BJ (cell line): Measurements from ENCODE around the gene GPX4. TPM values are rescaled to one million over a fixed set of nuclear protein-coding genes. Genes with fewer than 3 reads are reported as not detected.
"Not testable (repeated sequence)": the region's sequence is repeated elsewhere in the genome, so short reads cannot be mapped to it uniquely, and the experiment has no call there.

Experiments
- CTCF ChIA-PET: fragments of 350-600 bp; formaldehyde crosslinking; extraction: SDS; loops from one replicate; lab custom pipeline; 2021; ENCODE audit warnings: antibody characterized with exemption, inconsistent platforms; lab: Yijun Ruan, JAX
- POLR2A ChIA-PET: fragments of 300-600 bp; sonication (Branson Sonifier 250); formaldehyde crosslinking; extraction: SDS; loops from one replicate; lab custom pipeline; 2021; ENCODE audit warnings: antibody characterized with exemption; lab: Charles Lee
- DNase-seq: peaks from one replicate; pipeline ENCODE4 v3.0.0-alpha.2; 2011; ENCODE audit warnings: low read depth
- H3K27me3 ChIP-seq: 2 replicates; pipeline ENCODE4 v1.6.0; 2011; ENCODE audit warnings: low read length; ENCODE audit not compliant: control insufficient read depth, insufficient read depth
- H3K36me3 ChIP-seq: 2 replicates; pipeline ENCODE4 v1.5.1; 2011; ENCODE audit warnings: low read length; ENCODE audit not compliant: control insufficient read depth, insufficient read depth
- H3K4me3 ChIP-seq: 2 replicates; pipeline ENCODE4 v1.5.1; 2011; ENCODE audit warnings: low read depth, mild to moderate bottlenecking, control low read depth, low read length
- polyA plus RNA-seq: library from polyadenylated mRNA; depleted of rRNA; stranded (reverse); fragments of >200 nt; gene quantifications from 2 replicates; pipeline ENCODE4 v1.2.3, GENCODE V29; 2011
- TF ChIP-seq, protein P1 (sequence below): IDR thresholded peaks from 2 replicates; pipeline ENCODE4 v1.5.1; 2011; ENCODE audit warnings: low read depth, mild to moderate bottlenecking, control low read depth, inconsistent platforms, low read length, moderate library complexity; ENCODE audit not compliant: insufficient read depth

GPX4 gene
- polyA plus RNA-seq, 1 experiment = 626 TPM

DNA sequence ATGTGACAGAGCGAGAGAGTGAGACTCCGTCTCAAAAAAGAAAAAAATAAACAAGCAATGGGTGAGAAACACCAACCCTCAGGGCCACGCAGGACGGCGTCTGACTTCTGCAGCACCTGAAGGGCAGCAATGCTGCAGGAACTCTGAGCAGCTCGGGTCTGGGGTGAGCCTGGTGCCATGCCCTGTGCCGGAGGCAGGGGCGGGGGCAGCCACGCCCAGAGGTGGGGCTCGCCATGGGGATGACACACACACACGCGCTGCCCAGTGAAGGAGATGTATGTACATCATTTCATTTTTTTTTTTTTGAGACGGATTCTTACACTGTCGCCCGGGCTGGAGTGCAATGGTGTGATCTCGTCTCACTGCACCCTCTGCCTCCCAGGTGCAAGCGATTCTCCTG, 24.3 kb downstream of the GPX4 start:
- POLR2A ChIA-PET = no interaction called here
- no peak overlapping the region for H3K4me3 ChIP-seq
- peaks cover 45% of the 10 kb centered on the region for H3K36me3 ChIP-seq
- no peaks in the 10 kb centered on the region for H3K27me3 ChIP-seq
- TF ChIP-seq, protein P1, sequence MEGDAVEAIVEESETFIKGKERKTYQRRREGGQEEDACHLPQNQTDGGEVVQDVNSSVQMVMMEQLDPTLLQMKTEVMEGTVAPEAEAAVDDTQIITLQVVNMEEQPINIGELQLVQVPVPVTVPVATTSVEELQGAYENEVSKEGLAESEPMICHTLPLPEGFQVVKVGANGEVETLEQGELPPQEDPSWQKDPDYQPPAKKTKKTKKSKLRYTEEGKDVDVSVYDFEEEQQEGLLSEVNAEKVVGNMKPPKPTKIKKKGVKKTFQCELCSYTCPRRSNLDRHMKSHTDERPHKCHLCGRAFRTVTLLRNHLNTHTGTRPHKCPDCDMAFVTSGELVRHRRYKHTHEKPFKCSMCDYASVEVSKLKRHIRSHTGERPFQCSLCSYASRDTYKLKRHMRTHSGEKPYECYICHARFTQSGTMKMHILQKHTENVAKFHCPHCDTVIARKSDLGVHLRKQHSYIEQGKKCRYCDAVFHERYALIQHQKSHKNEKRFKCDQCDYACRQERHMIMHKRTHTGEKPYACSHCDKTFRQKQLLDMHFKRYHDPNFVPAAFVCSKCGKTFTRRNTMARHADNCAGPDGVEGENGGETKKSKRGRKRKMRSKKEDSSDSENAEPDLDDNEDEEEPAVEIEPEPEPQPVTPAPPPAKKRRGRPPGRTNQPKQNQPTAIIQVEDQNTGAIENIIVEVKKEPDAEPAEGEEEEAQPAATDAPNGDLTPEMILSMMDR = no peak
- DNase-seq = no peak
- CTCF ChIA-PET = interaction anchor here (1.2 to 2.9 kb wide), 2 partner anchors 9 to 15 kb away, joined by 3 to 8 read pairs; no protein-coding TSS in a partner anchor

DNA sequence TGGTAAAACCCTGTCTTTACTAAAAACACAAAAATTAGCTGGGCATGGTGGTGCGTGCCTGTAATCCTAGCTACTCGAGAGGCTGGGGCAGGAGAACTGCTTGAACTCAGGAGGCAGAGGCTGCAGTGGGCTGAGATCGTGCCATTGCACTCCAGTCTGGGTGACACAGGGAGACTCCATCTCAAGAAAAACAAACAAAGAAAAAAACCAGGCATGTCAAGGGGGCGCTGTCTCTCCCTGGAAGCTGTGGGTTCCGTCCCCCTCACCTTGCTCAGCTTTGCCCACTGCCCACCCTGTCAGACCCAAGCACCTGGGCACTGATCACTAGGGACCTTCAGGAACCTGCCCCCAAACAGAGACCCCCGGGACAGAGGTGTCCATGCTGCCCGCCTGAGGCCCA, 25.3 kb downstream of the GPX4 start:
- H3K4me3 ChIP-seq, DNase-seq, POLR2A ChIA-PET, H3K27me3 ChIP-seq: not testable (repeated sequence)
- peaks cover 43% of the 10 kb centered on the region for H3K36me3 ChIP-seq
- CTCF ChIA-PET = interaction anchor here (0.8 to 1.2 kb wide), 3 partner anchors 10 to 66 kb away, joined by 3 read pairs; no protein-coding TSS in a partner anchor
- TF ChIP-seq, protein P1 = 0 out of 2 replicates have a peak, but pooled peaks have one; percentile 4

DNA sequence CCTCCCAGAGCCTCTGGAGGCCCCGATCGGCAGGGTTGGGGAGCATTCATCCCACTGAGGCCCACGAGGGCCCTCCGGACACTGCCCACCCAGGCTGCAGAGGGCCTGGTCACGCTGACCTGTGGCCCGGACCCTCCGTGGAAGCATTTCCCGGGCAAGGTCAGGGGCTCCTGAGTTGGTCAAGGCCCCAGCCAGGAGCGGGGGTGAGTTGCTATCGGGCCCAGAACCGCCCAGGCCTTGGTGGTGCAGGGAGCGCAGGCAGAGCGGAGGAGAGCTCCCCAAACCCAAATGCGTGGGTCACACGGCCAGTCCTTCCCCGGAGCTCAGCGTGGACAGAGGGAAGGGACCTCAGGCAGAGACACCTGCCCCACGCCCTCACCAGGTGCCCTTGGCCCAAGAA, 25.7 kb downstream of the GPX4 start:
- no peak for DNase-seq
- TF ChIP-seq, protein P1 = no peak
- Histone ChIP-seq H3K27me3 (no peaks in the 10 kb centered on the region), H3K4me3 (no peak overlapping the region), H3K36me3 (peaks cover 39% of the 10 kb centered on the region)
- ChIA-PET POLR2A (no interaction called here), CTCF (interaction anchor here (0.8 to 1.2 kb wide), 4 partner anchors 10 to 65 kb away, joined by 3 read pairs; no protein-coding TSS in a partner anchor)

DNA sequence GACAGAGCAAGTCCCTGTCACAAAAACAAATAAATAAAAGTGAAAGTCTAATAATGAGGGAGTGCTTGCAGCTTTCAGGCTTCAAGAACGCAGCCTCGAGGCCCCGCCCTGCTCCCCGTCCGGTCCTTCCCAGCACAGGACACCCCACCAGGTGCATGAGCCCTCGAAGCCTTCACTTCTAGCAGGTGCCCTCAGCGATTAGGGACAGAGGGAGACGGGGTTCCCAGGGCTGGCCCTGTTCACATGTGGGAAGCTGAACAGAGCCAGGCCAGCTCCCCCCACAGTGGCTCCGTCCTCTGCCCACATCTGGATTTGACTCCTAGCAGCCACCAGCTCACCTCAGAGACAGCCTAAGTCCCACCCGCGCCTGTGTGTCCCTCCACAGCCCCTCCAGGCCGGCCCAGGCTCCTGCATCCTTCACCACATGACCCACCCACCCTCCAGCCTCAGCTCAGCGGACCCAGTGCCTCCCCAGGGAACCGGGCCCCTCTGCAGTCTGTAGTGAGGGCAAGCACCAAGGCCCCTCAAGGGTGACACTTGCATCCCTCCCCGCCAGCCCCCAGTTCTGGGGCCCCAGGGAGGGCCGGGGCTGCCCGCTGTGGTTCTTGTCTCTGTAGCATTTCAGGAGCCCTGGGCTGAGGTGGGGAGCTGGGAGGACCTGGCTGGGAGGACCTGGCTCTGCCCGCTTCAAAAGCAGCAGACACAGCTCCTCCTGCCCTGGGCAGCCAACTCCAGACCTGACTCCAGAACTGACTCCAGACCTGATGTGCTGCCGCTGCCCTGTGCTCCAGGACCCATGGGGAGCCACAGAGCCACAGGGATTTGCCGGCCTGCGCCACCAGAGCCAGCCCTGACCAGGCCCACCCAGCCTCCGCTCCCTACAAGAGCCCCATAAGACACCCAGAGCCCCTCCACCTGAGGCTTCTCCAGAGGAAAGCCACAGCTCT, 27.2 kb downstream of the GPX4 start:
- no peak for DNase-seq
- Histone ChIP-seq H3K36me3 (peaks cover 33% of the 10 kb centered on the region), H3K27me3 (no peaks in the 10 kb centered on the region), H3K4me3 (peak overlapping the region; percentile 88)
- POLR2A ChIA-PET = no interaction called here
- CTCF ChIA-PET = interaction anchor here (0.7 to 1.9 kb wide), 6 partner anchors 11 to 129 kb away, joined by 3 to 13 read pairs (median 6); no protein-coding TSS in a partner anchor
- TF ChIP-seq, protein P1 = no peak
